K562 (cell line): Measurements from ENCODE around the gene CLIP2. TPM values are rescaled to one million over a fixed set of nuclear protein-coding genes. Genes with fewer than 3 reads are reported as not detected.

Source experiments
- ATAC-seq: fragments of 200-7000 bp; cut with Tn5 transposase; 3 replicates; pipeline ENCODE4 v1.9.1; 2020; ENCODE audit warnings: moderate library complexity
- BruUV-seq: library from RNA; stranded (reverse); fragments of 400-500 nt; replicated peaks from 2 replicates; lab custom pipeline; 2021; lab: Mats Ljungman, UMichigan
- CTCF ChIA-PET: fragments of 300-600 bp; formaldehyde crosslinking; extraction: SDS; loops from one replicate; lab custom pipeline; 2021; ENCODE audit warnings: low intra/inter-chr PET ratio; lab: Yijun Ruan, JAX
- POLR2A ChIA-PET: fragments of 300-600, 350-650 bp; sonication (Branson Sonifier 250); formaldehyde crosslinking; extraction: SDS; loops from one replicate; lab custom pipeline; 2021; ENCODE audit warnings: antibody characterized with exemption, inconsistent platforms; lab: Yijun Ruan, JAX
- DNase-seq, 4 experiments: peaks; one replicate each; pipeline versions ENCODE4 v3.0.0 to v3.0.0-alpha.2; 2011 to 2018; ENCODE audit warnings: low spot score in 3 of 4, mixed read lengths in 3 of 4; ENCODE audit errors: extremely low read depth in 1 of 4
- FAIRE-seq: peaks from 2 replicates; lab custom pipeline; 2011; peaks lifted over from hg19 to GRCh38; lab: Jason Lieb, UNC
- H2AFZ ChIP-seq: 2 replicates; pipeline ENCODE4 v1.6.0; 2011; ENCODE audit warnings: low read depth, low read length, control low read depth, inconsistent platforms
- H3K27ac ChIP-seq: fragments of 200-600 bp; 3 replicates; pipeline ENCODE4 v1.8.0; 2011; ENCODE audit warnings: low read depth, mild to moderate bottlenecking, control low read depth, inconsistent platforms, low read length, moderate library complexity, mixed read lengths; ENCODE audit errors: extremely low read depth
- H3K27me3 ChIP-seq, 2 experiments: fragments of 300-600 bp in 1 of 2; 2 replicates in 1 of 2; 3 replicates in 1 of 2; pipeline versions ENCODE4 v1.6.0 to v1.8.0; 2011; ENCODE audit warnings: inconsistent platforms in 2 of 2, low read length in 2 of 2, mild to moderate bottlenecking in 1 of 2, mixed read lengths in 1 of 2, moderate library complexity in 1 of 2; ENCODE audit not compliant: control insufficient read depth in 2 of 2, insufficient read depth in 2 of 2
- H3K36me3 ChIP-seq: fragments of 300-600 bp; 3 replicates; pipeline ENCODE4 v1.8.0; 2011; ENCODE audit warnings: mild to moderate bottlenecking, low read length, inconsistent platforms; ENCODE audit not compliant: control insufficient read depth, insufficient read depth
- H3K4me1 ChIP-seq, 2 experiments: fragments of 200-600 bp in 1 of 2; replicated peaks in 1 of 2; 2 replicates in 1 of 2; 3 replicates in 1 of 2; pipeline versions ENCODE4 v1.5.1 to v1.8.0; 2011; ENCODE audit warnings: inconsistent platforms in 2 of 2, low read length in 2 of 2, mild to moderate bottlenecking in 1 of 2, mixed read lengths in 1 of 2, moderate library complexity in 1 of 2; ENCODE audit not compliant: control insufficient read depth in 2 of 2, insufficient read depth in 2 of 2
- H3K4me2 ChIP-seq: 2 replicates; pipeline ENCODE4 v1.6.1; 2011; ENCODE audit warnings: low read length, control low read depth, inconsistent platforms, mixed read lengths; ENCODE audit not compliant: insufficient read depth
- H3K4me3 ChIP-seq: fragments of 200-600 bp; sonication (generic), shearing (Covaris generic); 2 replicates; pipeline ENCODE4 v1.5.1; 2016; ENCODE audit warnings: control low read depth, inconsistent platforms
- H3K79me2 ChIP-seq: fragments of 200-600 bp; 3 replicates; pipeline ENCODE4 v1.8.0; 2011; ENCODE audit warnings: low read length, inconsistent platforms; ENCODE audit not compliant: control insufficient read depth, insufficient read depth
- H3K9ac ChIP-seq, 2 experiments: 2 replicates each; pipeline versions ENCODE4 v1.6.0 to v1.6.1; 2011; ENCODE audit warnings: low read depth in 2 of 2, low read length in 2 of 2, control low read depth in 1 of 2, inconsistent platforms in 1 of 2, mild to moderate bottlenecking in 1 of 2, mixed read lengths in 1 of 2; ENCODE audit not compliant: insufficient read depth in 1 of 2
- H3K9me1 ChIP-seq: one replicate; pipeline ENCODE4 v1.6.0; 2011; ENCODE audit warnings: inconsistent platforms, mild to moderate bottlenecking, low read length, moderate library complexity; ENCODE audit not compliant: control insufficient read depth, insufficient read depth
- H3K9me3 ChIP-seq: replicated peaks from 2 replicates; pipeline ENCODE4 v1.5.1; 2011; ENCODE audit warnings: low read depth, low read length, inconsistent platforms; ENCODE audit not compliant: control insufficient read depth, insufficient read depth
- H4K20me1 ChIP-seq: replicated peaks from 2 replicates; pipeline ENCODE4 v1.6.1; 2011; ENCODE audit warnings: low read length, inconsistent platforms, mixed read lengths; ENCODE audit not compliant: control insufficient read depth, insufficient read depth
- CBFA2T3 ChIP-seq: fragments of 450-650 bp; IDR thresholded peaks from 2 replicates; pipeline ENCODE4 v1.6.1; 2017
- CEBPZ ChIP-seq: fragments of 150-350 bp; IDR thresholded peaks from 2 replicates; pipeline ENCODE4 v1.6.1; 2014; ENCODE audit warnings: low read depth, mild to moderate bottlenecking, low read length, borderline replicate concordance
- FOXM1 ChIP-seq, 2 experiments: fragments of 450-650 bp in 1 of 2; sonication (generic) in 1 of 2; formaldehyde crosslinking in 1 of 2; IDR thresholded peaks; 2 replicates each; pipeline versions ENCODE4 v1.6.1 to v1.9.0; 2017 to 2022; ENCODE audit warnings: low read depth in 2 of 2, mild to moderate bottlenecking in 2 of 2, missing genetic modification reagents in 1 of 2, moderate library complexity in 1 of 2
- HDAC8 ChIP-seq: fragments of 450-650 bp; IDR thresholded peaks from 2 replicates; pipeline ENCODE4 v1.6.1; 2016; ENCODE audit warnings: mild to moderate bottlenecking, missing genetic modification characterization, moderate library complexity, missing compliant biosample characterization
- NCOA1 ChIP-seq: fragments of 450-650 bp; IDR thresholded peaks from 2 replicates; pipeline ENCODE4 v1.6.1; 2016; ENCODE audit warnings: low read depth
- TAL1 ChIP-seq: fragments of 450-650 bp; IDR thresholded peaks from 2 replicates; pipeline ENCODE4 v1.6.1; 2016; ENCODE audit warnings: mild to moderate bottlenecking
- TCF3 ChIP-seq: sonication (generic); formaldehyde crosslinking; IDR thresholded peaks from 2 replicates; pipeline ENCODE4 v1.4.0; 2020; ENCODE audit warnings: mild to moderate bottlenecking, missing genetic modification reagents
- TFE3 ChIP-seq: fragments of 450-650 bp; formaldehyde crosslinking; IDR thresholded peaks from 2 replicates; pipeline ENCODE4 v1.4.0; 2020; ENCODE audit warnings: mild to moderate bottlenecking, mixed read lengths
- TOE1 ChIP-seq, 2 experiments: fragments of 450-650 bp in 1 of 2; sonication (generic) in 1 of 2; formaldehyde crosslinking in 1 of 2; IDR thresholded peaks; 2 replicates each; pipeline versions ENCODE4 v1.7.1 to v1.8.0; 2016 to 2022; ENCODE audit warnings: borderline replicate concordance in 2 of 2, mild to moderate bottlenecking in 2 of 2, antibody characterized with exemption in 1 of 2, inconsistent platforms in 1 of 2, low read depth in 1 of 2, missing genetic modification reagents in 1 of 2, moderate library complexity in 1 of 2
- USF1 ChIP-seq: sonication (generic); formaldehyde crosslinking; IDR thresholded peaks from 2 replicates; pipeline ENCODE4 v1.9.0; 2022; ENCODE audit warnings: mild to moderate bottlenecking, missing genetic modification reagents
- USF2 ChIP-seq: sonication (generic); formaldehyde crosslinking; IDR thresholded peaks from 2 replicates; pipeline ENCODE4 v1.5.0; 2020; ENCODE audit warnings: missing genetic modification reagents
- ZKSCAN8 ChIP-seq: fragments of 200-800 bp; sonication (Bioruptor generic); IDR thresholded peaks from 2 replicates; pipeline ENCODE4 v1.6.1; 2016; ENCODE audit warnings: missing genetic modification characterization, missing compliant biosample characterization
- WGBS: fragments of 100-300 bp; shearing (Covaris generic); methylation state at CpG from one replicate; pipeline ENCODE4 v1.1.6; 2016; ENCODE audit warnings: low coverage, mixed read lengths; ENCODE audit not compliant: insufficient coverage; ENCODE audit errors: missing lambda C conversion rate; 5-methylcytosine and 5-hydroxymethylcytosine counted together
- in situ Hi-C: fragments of 300-500 bp; cut with MboI; formaldehyde crosslinking; loops from 4 replicates; pipeline ENCODE4 v1.15.0; 2018; ENCODE audit warnings: inconsistent platforms, mixed read lengths
- intact Hi-C: fragments of 100-400 bp; cut with micrococcal nuclease; formaldehyde crosslinking; loops from 2 replicates; pipeline ENCODE4 v1.14.2; 2022
- polyA plus RNA-seq, 8 experiments: library from polyadenylated mRNA; depleted of rRNA in 4 of 8; stranded (reverse) in 5 of 8; unstranded in 3 of 8; fragments of >200 nt; fragmentation: Nextera tagmentation in 2 of 8; fragmentation: Illumina TruSeq in 1 of 8; extraction: Ambion mirVana in 2 of 8; extraction: Trizol in 1 of 8; gene quantifications; 2 replicates each; pipeline versions ENCODE4 v1.2.1 to v1.2.3, GENCODE V29; 2011 to 2014; ENCODE audit warnings: inconsistent platforms in 1 of 8, missing spikeins in 1 of 8
- total RNA-seq, 7 experiments: library from RNA; depleted of rRNA in 6 of 7; stranded (reverse); fragments of >200 nt in 6 of 7; fragmentation: Illumina TruSeq in 2 of 7; extraction: Trizol in 2 of 7; gene quantifications; 2 replicates each; pipeline versions ENCODE4 v1.2.1 to v1.2.3, GENCODE V29; 2011 to 2021; ENCODE audit warnings: low replicate concordance in 1 of 7

Gene CLIP2
- total and polyA plus RNA-seq, 9 of the 15 experiments (the other 6 are each of a cell fraction or from before 2014, with no cell fraction given), result 0.07 to 5.4 (median 2.1) TPM

GRCh38 chr7:74292757-74293576 is 3.8 kb downstream of the CLIP2 start:
- Histone ChIP-seq H3K9me3 (no peaks in the 10 kb centered on the region), H3K9ac (peak overlapping the region in 1 of 2 experiments; percentile 29; a peak in 1 of 4 replicates), H3K4me1 (peaks cover 19 to 37% of the 10 kb centered on the region in 2 experiments), H3K9me1 (no peaks in the 10 kb centered on the region), H3K4me3 (no peak overlapping the region), H3K27me3 (peaks cover 3 to 30% of the 10 kb centered on the region in 2 experiments; a peak in 4 of 5 replicates), H3K4me2 (no peak overlapping the region; the same call in 1 of the 2 replicates), H3K27ac (no peak overlapping the region), H4K20me1 (no peaks in the 10 kb centered on the region; the same call in 1 of the 2 replicates), H3K79me2 (no peaks in the 10 kb centered on the region), H3K36me3 (no peaks in the 10 kb centered on the region), H2AFZ (0 out of 2 replicates have a peak overlapping the region, but pooled peaks have one; percentile 25)
- no peak for FAIRE-seq
- in situ Hi-C loops (no loop called here), intact Hi-C loops (loop anchor here (5.0 kb wide), 1 partner anchor 99 kb away; no protein-coding TSS in a partner anchor)
- POLR2A ChIA-PET, result interaction anchor here (0.6 to 0.7 kb wide), 3 partner anchors 18 to 181 kb away, joined by 3 to 5 read pairs (median 4); no protein-coding TSS in a partner anchor
- no peak for ATAC-seq
- BruUV-seq, result no TSS peak
- CTCF ChIA-PET, result interaction anchor here (0.5 kb wide), 2 partner anchors 58 to 90 kb away, joined by 3 to 4 read pairs; no protein-coding TSS in a partner anchor
- peak; percentile 6 to 54 (median 42) for DNase-seq
- WGBS, result 13% methylated on average over 17 of the region's 18 CpGs
- TF ChIP-seq USF1 (CRISPR knock-in tag) (peak; percentile 50; the same call in 1 of the 2 replicates), TFE3 (CRISPR knock-in tag) (peak; percentile 74; the same call in 1 of the 2 replicates), HDAC8 (tag) (no peak), FOXM1 (IDR thresholded peaks at IDR 0.05; ENCODE audit: low read depth) (no peak), FOXM1 (CRISPR knock-in tag; IDR thresholded peaks at IDR 0.05; ENCODE audit: low read depth) (no peak), CEBPZ (no peak), CBFA2T3 (peak; percentile 39; the same call in 1 of the 2 replicates), TCF3 (CRISPR knock-in tag) (peak; percentile 64; the same call in 1 of the 2 replicates), TAL1 (peak; percentile 4; the same call in 1 of the 2 replicates), NCOA1 (no peak), ZKSCAN8 (CRISPR knock-in tag) (peak; percentile 89; the same call in 1 of the 2 replicates), USF2 (CRISPR knock-in tag) (peak; percentile 75), TOE1 (IDR thresholded peaks at IDR 0.05; ENCODE audit: borderline replicate concordance) (0 out of 2 replicates have a peak, but pooled peaks have one; percentile 18), TOE1 (CRISPR knock-in tag; IDR thresholded peaks at IDR 0.05; ENCODE audit: borderline replicate concordance, low read depth) (no peak)
